Activated naive CD4-positive, alpha-beta T cell treated with anti-CD3 and anti-CD28 coated beads, Interleukin-2, amount 50 U/mL, for 24 hours (primary cell): ENCODE data around the gene ARID5B.

Source experiments
- H3K27ac Mint-ChIP-seq: one replicate; pipeline ENCODE4 v1.8.0; 2021; ENCODE audit warnings: mild to moderate bottlenecking, mixed read lengths
- H3K27me3 Mint-ChIP-seq: one replicate; pipeline ENCODE4 v1.8.0; 2021; ENCODE audit warnings: mixed read lengths
- H3K36me3 Mint-ChIP-seq: one replicate; pipeline ENCODE4 v1.8.0; 2021; ENCODE audit warnings: mixed read lengths
- H3K4me1 Mint-ChIP-seq: one replicate; pipeline ENCODE4 v1.8.0; 2021; ENCODE audit warnings: mixed read lengths
- H3K4me3 Mint-ChIP-seq: one replicate; pipeline ENCODE4 v1.8.0; 2021; ENCODE audit warnings: mild to moderate bottlenecking, mixed read lengths
- H3K9me3 Mint-ChIP-seq: one replicate; pipeline ENCODE4 v1.8.0; 2021; ENCODE audit warnings: mixed read lengths

The ARID5B gene

DNA sequence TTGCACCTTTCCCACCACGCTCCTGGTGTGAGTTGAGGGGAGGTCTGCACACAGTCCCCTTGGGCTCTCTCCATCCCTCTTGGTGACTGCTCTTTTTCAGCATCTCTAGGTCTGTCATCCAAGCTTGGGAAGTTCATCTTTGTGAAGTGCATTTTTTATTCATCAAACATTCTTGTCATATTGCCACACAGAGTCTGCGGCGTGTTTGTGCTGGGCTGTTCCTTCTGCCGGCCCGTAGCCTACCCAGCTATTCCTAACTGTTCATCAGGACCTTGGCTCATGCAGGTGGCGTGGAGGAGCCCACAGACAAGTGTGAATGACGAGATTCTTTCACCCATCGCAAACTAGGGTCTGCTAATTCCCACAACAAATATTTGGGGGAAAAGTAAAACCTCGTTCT is 202.4 kb downstream of the ARID5B start:
- H3K9me3 Mint-ChIP-seq: no peaks in the 10 kb centered on the region
- peaks cover 43% of the 10 kb centered on the region for H3K4me1 Mint-ChIP-seq
- peaks cover under 1% of the 10 kb centered on the region for H3K36me3 Mint-ChIP-seq
- no peak overlapping the region for H3K4me3 Mint-ChIP-seq
- H3K27me3 Mint-ChIP-seq: no peaks in the 10 kb centered on the region
- no peak overlapping the region for H3K27ac Mint-ChIP-seq

DNA sequence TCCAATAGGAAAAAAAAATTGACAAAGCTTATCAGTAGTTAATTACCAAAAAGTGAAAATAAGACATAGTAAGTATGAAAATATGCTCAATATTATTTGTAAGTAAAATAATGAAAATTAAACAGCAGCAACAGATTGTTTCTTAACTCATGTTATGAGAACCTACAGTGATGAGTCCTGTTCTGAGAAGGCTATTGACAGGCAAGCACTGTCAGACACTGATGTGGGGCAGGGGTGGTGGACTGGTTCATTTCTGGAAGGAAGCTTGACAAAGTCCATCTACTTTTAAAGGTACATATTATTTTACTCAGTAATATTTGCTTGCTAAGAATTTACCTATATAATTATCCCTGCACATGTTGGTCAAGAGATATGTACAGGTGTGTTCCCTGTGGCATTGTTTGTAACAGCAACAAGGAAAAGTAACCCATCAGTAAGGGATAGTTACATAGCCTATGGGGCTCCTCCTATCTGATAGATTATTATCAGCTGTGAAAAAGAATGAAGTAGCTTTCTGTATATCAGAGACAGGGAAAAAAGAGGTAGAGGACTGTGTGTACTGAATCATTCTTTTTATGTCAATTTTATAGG is 205.5 kb downstream of the ARID5B start:
- Mint-ChIP-seq H3K27me3 (no peaks in the 10 kb centered on the region), H3K27ac (no peak overlapping the region), H3K4me3 (no peak overlapping the region), H3K4me1 (peaks cover 61% of the 10 kb centered on the region), H3K9me3 (no peaks in the 10 kb centered on the region), H3K36me3 (no peaks in the 10 kb centered on the region)

DNA sequence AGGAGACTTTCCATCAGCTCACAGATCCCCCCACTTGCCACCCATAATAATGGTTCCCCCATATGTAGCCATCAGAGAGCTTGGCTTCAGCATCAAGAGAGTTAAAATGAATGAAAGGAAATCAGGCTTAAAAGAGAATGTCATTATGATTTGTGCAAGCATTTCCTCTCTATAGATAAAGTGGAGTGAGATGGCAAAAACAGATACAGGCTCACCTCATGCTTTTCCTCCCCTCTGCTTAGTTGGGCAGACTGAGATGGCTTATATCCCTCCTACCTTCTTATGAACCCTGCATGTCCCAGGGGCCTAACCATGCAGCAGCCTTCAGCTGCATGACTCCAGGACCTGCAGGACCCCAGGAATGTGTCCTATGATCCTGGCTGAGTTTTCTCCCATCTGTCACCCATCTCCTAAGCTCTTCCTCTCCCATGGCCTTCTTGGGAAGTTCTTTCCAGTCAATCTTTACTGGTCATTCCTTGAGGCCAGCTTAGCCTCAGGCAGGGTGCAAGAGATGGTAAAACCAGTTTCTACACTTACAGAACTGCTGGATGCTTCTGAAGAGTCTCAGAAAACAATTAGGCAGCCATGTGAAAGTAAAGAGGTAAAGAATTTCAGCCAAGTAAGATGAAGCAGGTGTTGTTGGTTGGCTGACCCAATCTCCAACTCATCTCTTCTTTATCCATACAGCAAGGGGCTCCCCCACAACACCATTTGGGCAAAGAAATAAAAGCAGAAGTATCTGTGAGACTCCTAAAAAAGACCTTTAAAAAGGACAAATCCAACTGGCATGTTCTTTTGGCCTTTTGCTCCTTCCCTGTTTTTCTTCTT is 207.5 kb downstream of the ARID5B start:
- Mint-ChIP-seq H3K27me3 (no peaks in the 10 kb centered on the region), H3K27ac (peak overlapping the region; percentile 15)

GRCh38 chr10:62109587-62110293 is 208.2 kb downstream of the ARID5B start:
- H3K36me3 Mint-ChIP-seq: no peaks in the 10 kb centered on the region
- peak overlapping the region; percentile 13 for H3K27ac Mint-ChIP-seq
- no peaks in the 10 kb centered on the region for H3K9me3 Mint-ChIP-seq
- peaks cover 56% of the 10 kb centered on the region for H3K4me1 Mint-ChIP-seq
- peak overlapping the region; percentile 17 for H3K4me3 Mint-ChIP-seq
- H3K27me3 Mint-ChIP-seq: no peaks in the 10 kb centered on the region

More for the DNA sequence above, 207.5 kb downstream of the ARID5B start:
- Mint-ChIP-seq H3K4me3 (peak overlapping the region; percentile 51), H3K36me3 (no peaks in the 10 kb centered on the region), H3K4me1 (peaks cover 58% of the 10 kb centered on the region), H3K9me3 (no peaks in the 10 kb centered on the region)

DNA sequence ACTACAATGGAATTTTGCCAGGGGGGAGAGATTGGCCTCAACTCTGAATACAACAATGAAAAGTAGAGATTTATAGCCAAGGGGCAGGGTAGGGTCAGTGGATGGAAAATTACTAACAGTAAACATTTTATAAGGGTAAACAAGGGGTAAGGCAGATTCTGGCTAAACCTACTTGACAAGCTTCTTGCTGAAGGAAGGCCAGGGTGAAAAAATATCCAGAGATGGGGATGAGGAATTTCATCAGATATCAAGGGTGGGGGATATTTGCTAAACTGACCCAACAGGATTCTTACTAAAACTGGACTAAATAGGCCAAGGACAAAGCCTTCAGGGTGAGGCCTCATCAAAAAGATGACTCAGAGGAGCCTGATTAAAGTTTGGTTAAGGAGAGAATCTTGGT is 210.8 kb downstream of the ARID5B start:
- no peak overlapping the region for H3K4me3 Mint-ChIP-seq
- no peaks in the 10 kb centered on the region for H3K9me3 Mint-ChIP-seq
- peaks cover 38% of the 10 kb centered on the region for H3K4me1 Mint-ChIP-seq
- H3K27me3 Mint-ChIP-seq: no peaks in the 10 kb centered on the region
- H3K36me3 Mint-ChIP-seq: no peaks in the 10 kb centered on the region
- H3K27ac Mint-ChIP-seq: peak overlapping the region; percentile 35

- Mint-ChIP-seq H3K4me1 (peaks cover 35% of the 10 kb centered on the region), H3K27ac (no peak overlapping the region), H3K27me3 (no peaks in the 10 kb centered on the region), H3K4me3 (no peak overlapping the region), H3K9me3 (no peaks in the 10 kb centered on the region), H3K36me3 (no peaks in the 10 kb centered on the region)
Measured at GRCh38 chr10:62112963-62113362, 211.5 kb downstream of the ARID5B start.

DNA sequence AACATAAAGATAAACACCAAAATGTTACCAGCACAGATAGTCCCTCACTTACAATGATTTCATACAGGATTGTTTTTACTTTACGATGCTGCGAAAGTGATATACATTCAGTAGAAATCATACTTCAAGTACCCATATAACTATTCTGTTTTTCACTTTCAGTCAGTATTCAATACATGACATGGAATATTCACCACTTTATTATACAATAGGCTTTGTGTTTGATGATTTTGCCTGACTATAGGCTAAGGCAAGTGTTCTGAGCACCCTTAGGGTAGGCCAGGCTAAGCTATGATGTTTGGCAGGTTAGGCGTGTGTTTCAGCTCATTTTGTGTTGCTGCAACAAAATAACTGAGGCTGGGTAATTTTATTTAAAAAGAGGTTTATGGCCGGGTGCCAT is 212.2 kb downstream of the ARID5B start:
- Mint-ChIP-seq H3K4me1 (peaks cover 31% of the 10 kb centered on the region), H3K36me3 (no peaks in the 10 kb centered on the region), H3K27me3 (no peaks in the 10 kb centered on the region), H3K27ac (no peak overlapping the region), H3K4me3 (no peak overlapping the region), H3K9me3 (no peaks in the 10 kb centered on the region)

GRCh38 chr10:62115321-62115720 is 213.8 kb downstream of the ARID5B start:
- no peak overlapping the region for H3K27ac Mint-ChIP-seq
- peaks cover 24% of the 10 kb centered on the region for H3K4me1 Mint-ChIP-seq
- no peaks in the 10 kb centered on the region for H3K36me3 Mint-ChIP-seq
- H3K9me3 Mint-ChIP-seq: no peaks in the 10 kb centered on the region
- H3K4me3 Mint-ChIP-seq: no peak overlapping the region
- H3K27me3 Mint-ChIP-seq: no peaks in the 10 kb centered on the region

DNA sequence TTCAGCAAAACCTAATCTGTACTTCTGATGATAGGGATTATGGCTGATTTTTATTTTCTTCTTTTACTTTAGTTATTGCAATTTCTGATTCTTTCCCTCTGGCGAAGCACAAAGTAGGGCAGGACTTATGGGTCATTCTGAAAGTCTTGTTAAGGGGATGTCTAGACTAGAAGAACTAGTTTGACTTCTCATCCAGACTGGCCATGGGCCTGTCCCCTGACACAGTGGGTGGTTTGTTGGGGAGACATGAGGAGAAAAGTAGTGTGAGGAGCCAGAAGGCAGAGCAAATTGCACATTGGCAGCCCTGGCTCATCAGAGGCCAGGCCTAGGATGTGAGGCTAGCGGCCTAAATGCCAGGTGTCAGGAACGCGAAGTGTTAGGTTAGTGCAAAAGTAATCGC is 214.3 kb downstream of the ARID5B start:
- H3K27me3 Mint-ChIP-seq: no peaks in the 10 kb centered on the region
- peaks cover 20% of the 10 kb centered on the region for H3K4me1 Mint-ChIP-seq
- H3K4me3 Mint-ChIP-seq: no peak overlapping the region
- H3K9me3 Mint-ChIP-seq: no peaks in the 10 kb centered on the region
- H3K27ac Mint-ChIP-seq: peak overlapping the region; percentile 25
- H3K36me3 Mint-ChIP-seq: no peaks in the 10 kb centered on the region

- H3K9me3 Mint-ChIP-seq: no peaks in the 10 kb centered on the region
- no peaks in the 10 kb centered on the region for H3K27me3 Mint-ChIP-seq
- no peaks in the 10 kb centered on the region for H3K36me3 Mint-ChIP-seq
- H3K4me3 Mint-ChIP-seq: no peak overlapping the region
- H3K4me1 Mint-ChIP-seq: peaks cover 23% of the 10 kb centered on the region
- no peak overlapping the region for H3K27ac Mint-ChIP-seq
Measured at GRCh38 chr10:62116896-62117295, 215.4 kb downstream of the ARID5B start.

DNA sequence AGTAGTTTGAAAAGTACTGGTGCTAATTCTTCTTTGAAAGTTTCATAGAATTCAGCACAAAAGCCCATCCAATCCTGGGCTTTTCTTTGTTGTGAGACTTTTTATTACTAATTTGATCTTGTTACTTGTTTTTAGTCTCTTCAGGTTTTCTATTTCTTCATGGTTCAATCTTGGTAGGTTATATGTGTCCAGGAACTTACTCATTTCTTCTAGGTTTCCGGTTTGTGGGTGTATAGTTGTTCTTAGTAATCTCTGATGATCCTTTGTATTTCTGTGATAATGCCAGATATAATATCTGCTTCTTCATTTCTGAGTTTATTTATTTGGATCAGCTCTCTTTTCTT is 219.7 kb downstream of the ARID5B start:
- Mint-ChIP-seq H3K27ac (no peak overlapping the region), H3K4me3 (no peak overlapping the region), H3K4me1 (peaks cover 19% of the 10 kb centered on the region), H3K9me3 (peaks cover 14% of the 10 kb centered on the region), H3K27me3 (no peaks in the 10 kb centered on the region), H3K36me3 (peaks cover 10% of the 10 kb centered on the region)

GRCh38 chr10:62127975-62128374 is 226.5 kb downstream of the ARID5B start:
- H3K4me1 Mint-ChIP-seq: peaks cover 19% of the 10 kb centered on the region
- no peaks in the 10 kb centered on the region for H3K27me3 Mint-ChIP-seq

GRCh38 chr10:62130948-62131347 is 229.4 kb downstream of the ARID5B start:
- H3K27ac Mint-ChIP-seq: no peak overlapping the region
- no peaks in the 10 kb centered on the region for H3K27me3 Mint-ChIP-seq
- peaks cover 7% of the 10 kb centered on the region for H3K36me3 Mint-ChIP-seq
- peaks cover 17% of the 10 kb centered on the region for H3K9me3 Mint-ChIP-seq
- peaks cover 19% of the 10 kb centered on the region for H3K4me1 Mint-ChIP-seq
- H3K4me3 Mint-ChIP-seq: no peak overlapping the region

More at GRCh38 chr10:62127975-62128374, 226.5 kb downstream of the ARID5B start:
- Mint-ChIP-seq H3K4me3 (no peak overlapping the region), H3K9me3 (peaks cover 21% of the 10 kb centered on the region), H3K36me3 (peaks cover 7% of the 10 kb centered on the region), H3K27ac (no peak overlapping the region)

DNA sequence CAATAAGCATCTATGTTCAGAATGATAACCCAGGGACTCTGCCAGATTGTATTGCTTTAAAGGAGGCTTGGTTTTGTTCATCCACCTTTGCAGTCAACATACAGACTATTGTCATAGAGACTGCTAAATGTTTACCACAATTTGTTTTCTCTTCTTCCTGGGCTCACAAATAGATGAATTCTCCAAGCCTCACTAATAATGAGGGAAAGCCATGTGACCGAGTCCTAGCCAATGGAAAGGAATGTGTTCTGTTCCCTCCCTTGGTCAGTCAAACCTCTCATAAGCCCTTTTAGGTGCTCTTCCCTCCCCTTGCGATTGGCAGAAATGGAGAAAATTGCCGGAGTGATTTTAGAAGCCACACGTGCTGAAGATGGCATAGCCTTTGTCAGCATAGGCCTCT is 230.2 kb downstream of the ARID5B start:
- no peaks in the 10 kb centered on the region for H3K27me3 Mint-ChIP-seq
- no peak overlapping the region for H3K27ac Mint-ChIP-seq
- no peak overlapping the region for H3K4me3 Mint-ChIP-seq
- H3K36me3 Mint-ChIP-seq: peaks cover 7% of the 10 kb centered on the region
- H3K4me1 Mint-ChIP-seq: peaks cover 19% of the 10 kb centered on the region
- peaks cover 17% of the 10 kb centered on the region for H3K9me3 Mint-ChIP-seq

GRCh38 chr10:62133618-62134017 is 232.1 kb downstream of the ARID5B start:
- Mint-ChIP-seq H3K9me3 (peaks cover 17% of the 10 kb centered on the region), H3K27ac (no peak overlapping the region), H3K36me3 (peaks cover 7% of the 10 kb centered on the region), H3K27me3 (no peaks in the 10 kb centered on the region), H3K4me3 (no peak overlapping the region), H3K4me1 (peaks cover 7% of the 10 kb centered on the region)

GRCh38 chr10:62136931-62137330 is 235.4 kb downstream of the ARID5B start:
- Mint-ChIP-seq H3K4me3 (no peak overlapping the region), H3K27me3 (no peaks in the 10 kb centered on the region), H3K4me1 (peaks cover 7% of the 10 kb centered on the region), H3K27ac (no peak overlapping the region), H3K9me3 (no peaks in the 10 kb centered on the region), H3K36me3 (peaks cover 4% of the 10 kb centered on the region)
